ENCODE measurements around the gene NAALADL2.
"Not testable (repeated sequence)": the region's sequence is repeated elsewhere in the genome, so short reads cannot be mapped to it uniquely, and the experiment has no call there.

Gene NAALADL2

GRCh38 chr3:175605851-175606250 is 746.7 kb downstream of the NAALADL2 start:
- Histone ChIP-seq H3K27ac (no peak overlapping the region), H3K36me3 (replicated peaks) (no peaks in the 10 kb centered on the region), H3K27me3 (replicated peaks) (no peaks in the 10 kb centered on the region), H3K4me3 (ENCODE audit: low read depth, low read length) (no peak overlapping the region)
- TF ChIP-seq CTCF (IDR thresholded peaks at IDR 0.05; ENCODE audit: low read depth, low read length, missing control alignments) = no peak
- in situ Hi-C loops (cut with HindIII; ENCODE audit: low pct_ligation_motif_present, low sequenced_read_pairs) = no loop called here
- DNase-seq = no peak

- no peak for DNase-seq
- in situ Hi-C loops (cut with HindIII; ENCODE audit: low pct_ligation_motif_present, low sequenced_read_pairs) = no loop called here
- H3K4me3 ChIP-seq (ENCODE audit: low read depth, low read length) = no peak overlapping the region
- H3K36me3 ChIP-seq (replicated peaks) = no peaks in the 10 kb centered on the region
- no peak overlapping the region for H3K27ac ChIP-seq
- H3K27me3 ChIP-seq (replicated peaks) = no peaks in the 10 kb centered on the region
- no peak for TF ChIP-seq CTCF (IDR thresholded peaks at IDR 0.05; ENCODE audit: low read depth, low read length, missing control alignments)
Measured at GRCh38 chr3:175606650-175607318, 747.6 kb downstream of the NAALADL2 start.

GRCh38 chr3:175608356-175608755 is 749.2 kb downstream of the NAALADL2 start:
- Histone ChIP-seq H3K36me3 (replicated peaks) (no peaks in the 10 kb centered on the region), H3K4me3 (ENCODE audit: low read depth, low read length) (no peak overlapping the region), H3K27me3 (replicated peaks) (no peaks in the 10 kb centered on the region), H3K27ac (no peak overlapping the region)
- in situ Hi-C loops (cut with HindIII; ENCODE audit: low pct_ligation_motif_present, low sequenced_read_pairs) = no loop called here
- no peak for DNase-seq
- TF ChIP-seq CTCF (IDR thresholded peaks at IDR 0.05; ENCODE audit: low read depth, low read length, missing control alignments) = no peak

GRCh38 chr3:175608911-175609310 is 749.8 kb downstream of the NAALADL2 start:
- no peak overlapping the region for H3K27ac ChIP-seq
- no peaks in the 10 kb centered on the region for H3K27me3 ChIP-seq (replicated peaks)
- H3K4me3 ChIP-seq (ENCODE audit: low read depth, low read length) = no peak overlapping the region
- no peak for DNase-seq
- in situ Hi-C loops (cut with HindIII; ENCODE audit: low pct_ligation_motif_present, low sequenced_read_pairs) = no loop called here
- H3K36me3 ChIP-seq (replicated peaks) = no peaks in the 10 kb centered on the region
- no peak for TF ChIP-seq CTCF (IDR thresholded peaks at IDR 0.05; ENCODE audit: low read depth, low read length, missing control alignments)

- DNase-seq = no peak
- in situ Hi-C loops (cut with HindIII; ENCODE audit: low pct_ligation_motif_present, low sequenced_read_pairs) = no loop called here
- no peak overlapping the region for H3K4me3 ChIP-seq (ENCODE audit: low read depth, low read length)
- H3K36me3 ChIP-seq (replicated peaks) = no peaks in the 10 kb centered on the region
- H3K27ac ChIP-seq = no peak overlapping the region
- H3K27me3 ChIP-seq (replicated peaks) = no peaks in the 10 kb centered on the region
- TF ChIP-seq CTCF (IDR thresholded peaks at IDR 0.05; ENCODE audit: low read depth, low read length, missing control alignments) = no peak
Measured at GRCh38 chr3:175612487-175613196, 753.5 kb downstream of the NAALADL2 start.

- H3K36me3 ChIP-seq (replicated peaks); H3K27me3 ChIP-seq (replicated peaks); DNase-seq; H3K27ac ChIP-seq; in situ Hi-C loops (cut with HindIII; ENCODE audit: low pct_ligation_motif_present, low sequenced_read_pairs); H3K4me3 ChIP-seq (ENCODE audit: low read depth, low read length): not testable (repeated sequence)
Measured at GRCh38 chr3:175614107-175614506, 755.0 kb downstream of the NAALADL2 start.
